Kidney glomerular epithelial cell (primary cell): ENCODE results near the gene OR5L2.
"Not testable (repeated sequence)": the region's sequence is repeated elsewhere in the genome, so short reads cannot be mapped to it uniquely, and the experiment has no call there.

Experiments
- DNase-seq: peaks from one replicate; lab custom pipeline; 2025; lab: John Stamatoyannopoulos, UW

OR5L2 gene

GRCh38 chr11:55826919-55827318 lies at the start of gene OR5L2:
TSS of gene OR5L2 (plus strand) at chr11:55827219. CDS start at chr11:55827219, 0 bp downstream.
- no peak for DNase-seq

DNA sequence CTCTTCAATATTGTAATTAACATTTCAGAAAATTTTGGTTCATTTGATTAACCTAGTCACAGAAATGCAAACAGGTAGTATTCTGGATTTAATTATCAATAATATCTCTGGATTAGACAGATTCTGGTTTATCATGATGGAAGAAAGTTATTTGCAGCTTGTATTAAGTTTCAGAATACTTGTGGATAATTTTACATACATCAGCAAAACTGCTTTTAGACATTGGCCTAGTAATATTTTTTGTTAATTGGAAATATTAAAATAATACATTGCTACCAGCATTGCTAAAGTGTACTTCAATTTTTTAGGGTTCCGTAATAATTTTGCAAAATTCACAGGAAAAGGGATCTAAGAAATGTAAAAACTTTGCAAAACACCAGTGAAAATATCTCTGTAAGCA lies 35.4 kb upstream of the OR5L2 start:
- DNase-seq = no peak

- DNase-seq = no peak
Measured at GRCh38 chr11:55793321-55793720, 33.7 kb upstream of the OR5L2 start.

GRCh38 chr11:55795256-55795655 lies 31.8 kb upstream of the OR5L2 start, which contains the start of gene OR5D14:
TSS of gene OR5D14 (plus strand) at chr11:55795556. CDS start at chr11:55795556, 0 bp downstream.
- no peak for DNase-seq

DNA sequence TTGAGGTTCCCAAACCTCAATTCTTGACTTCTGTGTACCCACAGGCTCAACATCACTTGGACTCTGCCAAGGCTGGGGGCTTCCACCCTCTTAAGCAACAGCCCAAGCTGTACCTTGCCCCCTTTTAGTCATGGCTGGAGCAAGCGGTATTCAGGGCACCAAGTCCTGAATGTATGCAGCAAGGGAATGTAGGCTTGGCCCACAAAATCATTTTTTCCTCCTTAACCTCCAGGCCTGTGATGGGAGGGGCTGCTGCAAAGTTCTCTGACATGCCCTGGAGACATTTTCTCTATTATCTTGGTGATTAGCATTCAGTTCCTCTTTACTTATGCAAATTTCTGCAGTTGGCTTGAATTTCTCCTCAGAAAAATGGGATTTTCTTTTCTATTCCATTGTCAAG lies 20.8 kb upstream of the OR5L2 start:
- no peak for DNase-seq

DNA sequence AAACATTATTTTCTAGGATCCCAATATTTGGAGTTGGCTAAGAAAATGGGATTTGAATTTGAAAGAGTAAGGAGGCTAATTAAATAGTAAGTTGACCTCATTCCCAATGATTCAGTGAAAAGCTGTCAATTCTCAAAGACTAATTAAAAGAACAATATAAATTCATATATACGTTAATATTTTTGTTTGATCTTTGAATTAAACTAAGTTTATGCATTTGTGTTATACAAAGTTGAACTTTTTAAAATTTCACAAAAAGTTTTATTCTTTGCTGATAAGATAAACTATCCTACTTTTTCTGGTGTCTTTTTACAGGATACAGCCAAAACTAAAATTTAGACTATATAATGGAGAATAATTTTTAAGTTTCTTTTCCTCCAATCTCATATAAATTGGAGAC lies 16.0 kb upstream of the OR5L2 start, which contains the start of gene OR5L1:
OR5L1 (plus strand) TSS at position 301 of the 400 bp plus-strand sequence. CDS start 100 bp downstream, outside the sequence.
- no peak for DNase-seq

DNA sequence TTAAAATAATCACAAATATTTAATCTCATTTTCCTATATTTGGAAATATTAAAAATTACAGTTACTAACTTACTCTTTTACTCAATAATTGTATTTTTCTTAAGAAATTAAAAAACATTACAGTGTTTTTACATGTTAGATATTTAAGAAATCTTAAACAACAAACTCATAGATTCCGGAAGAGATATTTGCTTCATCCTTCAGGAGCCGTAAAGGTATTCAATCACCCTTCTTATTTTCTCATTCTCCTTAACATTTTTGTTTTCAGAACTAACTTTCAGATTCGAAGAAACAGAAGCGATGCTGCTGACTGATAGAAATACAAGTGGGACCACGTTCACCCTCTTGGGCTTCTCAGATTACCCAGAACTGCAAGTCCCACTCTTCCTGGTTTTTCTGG lies 7.7 kb upstream of the OR5L2 start, which contains the start of gene OR5D18:
OR5D18 (plus strand) TSS at position 301 of the 400 bp plus-strand sequence; CDS start at position 301, 0 bp downstream.
- no peak for DNase-seq

DNA sequence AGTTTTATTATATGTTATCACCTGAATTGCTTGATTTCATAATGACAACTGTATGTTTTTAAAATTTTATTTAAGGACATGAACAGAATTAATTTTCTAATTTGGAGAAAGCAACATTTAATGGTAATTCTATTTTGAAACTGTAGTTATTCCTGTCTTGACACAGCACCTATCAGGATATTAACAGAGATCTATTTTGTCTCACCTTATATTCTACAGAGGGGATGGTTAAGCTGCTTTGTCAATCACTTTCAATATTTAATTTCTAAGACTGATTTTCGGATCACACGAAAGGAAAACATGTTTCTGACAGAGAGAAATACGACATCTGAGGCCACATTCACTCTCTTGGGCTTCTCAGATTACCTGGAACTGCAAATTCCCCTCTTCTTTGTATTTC lies 11.4 kb downstream of the OR5L2 start, which contains the start of gene OR5D16:
OR5D16 (plus strand) TSS at position 301 of the 400 bp plus-strand sequence; CDS start at position 301, 0 bp downstream.
- no peak for DNase-seq

GRCh38 chr11:55847453-55847852 lies 20.4 kb downstream of the OR5L2 start:
- no peak for DNase-seq

GRCh38 chr11:55849037-55849436 lies 22.0 kb downstream of the OR5L2 start:
- no peak for DNase-seq

- DNase-seq = no peak
Measured at GRCh38 chr11:55852141-55852540, 25.1 kb downstream of the OR5L2 start.

DNA sequence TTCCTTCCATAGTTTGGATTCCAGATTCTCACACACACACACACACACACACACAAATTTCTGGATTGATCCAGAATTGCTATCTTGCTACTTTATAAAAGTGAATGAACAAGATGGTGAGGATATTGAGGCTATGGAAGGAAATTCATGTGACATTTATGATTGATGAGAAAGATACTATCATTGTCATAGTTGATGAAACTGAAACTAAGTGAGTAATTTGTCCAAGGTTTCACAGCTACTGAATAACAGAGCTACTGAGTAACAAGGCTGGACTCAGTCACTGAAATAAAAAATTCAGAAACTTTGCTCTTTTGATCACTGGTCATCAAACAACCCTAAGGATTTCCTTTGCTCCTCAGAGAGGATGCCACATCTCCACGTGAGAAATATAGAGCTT lies 27.7 kb downstream of the OR5L2 start:
- no peak for DNase-seq

GRCh38 chr11:55867354-55867753 lies 40.3 kb downstream of the OR5L2 start:
- not testable (repeated sequence) for DNase-seq

DNA sequence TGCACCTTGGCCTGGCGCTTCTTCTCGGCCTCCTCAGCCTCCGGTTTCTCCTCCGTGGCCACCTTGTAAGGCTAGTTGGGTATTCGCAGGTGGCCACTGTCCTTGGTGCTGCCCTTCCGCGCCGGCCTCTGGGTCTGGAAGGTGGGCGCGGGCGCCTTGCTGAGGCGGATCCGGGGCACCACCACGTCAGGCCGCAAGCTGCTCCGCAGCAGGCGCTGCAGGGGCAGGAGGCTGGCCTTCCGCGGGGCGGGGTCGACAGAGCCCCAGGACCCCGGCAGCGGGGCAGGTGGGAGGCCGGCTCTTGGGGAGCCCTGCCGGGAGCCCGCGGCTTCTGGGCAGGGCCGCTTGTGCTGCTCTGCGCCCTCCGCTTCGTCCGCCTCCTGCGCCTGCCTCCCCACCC lies 45.7 kb downstream of the OR5L2 start:
- not testable (repeated sequence) for DNase-seq

DNA sequence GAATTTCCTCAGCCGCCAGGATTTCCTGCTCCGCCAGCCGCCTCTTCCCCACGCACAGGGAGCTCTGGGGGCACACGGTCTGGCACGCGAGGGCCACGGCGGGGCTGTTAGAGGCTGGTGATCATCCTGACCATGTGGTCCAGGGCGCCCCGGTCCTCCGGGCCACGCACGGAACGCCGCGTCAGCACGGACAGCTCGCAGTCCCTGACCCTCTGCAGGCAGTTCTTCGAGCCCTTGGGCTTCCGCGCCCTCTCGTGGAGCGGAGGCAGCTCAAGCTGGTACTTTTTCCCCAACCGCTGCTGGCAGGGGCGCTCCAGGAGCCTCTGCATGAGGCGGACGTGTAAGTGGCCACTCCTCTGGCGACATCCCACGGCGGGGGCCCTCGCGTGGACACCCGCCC lies 46.1 kb downstream of the OR5L2 start:
- DNase-seq = not testable (repeated sequence)
